Spleen (tissue), 11 donors: ENCODE data around the gene HECW1. TPM values are rescaled to one million over a fixed set of nuclear protein-coding genes. Genes with fewer than 3 reads are reported as not detected.

ENCODE experiments used
- DNase-seq: peaks from one replicate; pipeline ENCODE4 v3.0.0-alpha.2; 2020
- H3K27ac ChIP-seq, 8 donors: fragments of 200-600 bp; sonication (generic) in 7 of 8; 1 replicate in 4 of 8; 2 replicates in 4 of 8; pipeline versions ENCODE4 v1.5.0 to v1.8.0; 2016 to 2021; ENCODE audit warnings: inconsistent platforms in 4 of 8, mild to moderate bottlenecking in 4 of 8, moderate library complexity in 1 of 8
- H3K27me3 ChIP-seq, 7 donors: fragments of 200-600 bp; sonication (generic) in 6 of 7; replicated peaks in 1 of 7; 1 replicate in 4 of 7; 2 replicates in 3 of 7; pipeline versions ENCODE4 v1.5.0 to v1.8.0; 2016 to 2021; ENCODE audit warnings: inconsistent platforms in 3 of 7, mild to moderate bottlenecking in 1 of 7
- H3K36me3 ChIP-seq, 6 donors: fragments of 200-600 bp; sonication (generic) in 5 of 6; 1 replicate in 4 of 6; 2 replicates in 2 of 6; pipeline versions ENCODE4 v1.5.0 to v1.8.0; 2016 to 2021; ENCODE audit warnings: inconsistent platforms in 2 of 6
- H3K4me1 ChIP-seq, 6 donors: fragments of 200-600 bp; sonication (generic) in 5 of 6; 1 replicate in 3 of 6; 2 replicates in 3 of 6; pipeline versions ENCODE4 v1.5.0 to v1.8.0; 2016 to 2021; ENCODE audit warnings: inconsistent platforms in 3 of 6
- H3K4me3 ChIP-seq, 8 donors: fragments of 200-600 bp; sonication (generic) in 7 of 8; 1 replicate in 4 of 8; 2 replicates in 4 of 8; pipeline versions ENCODE4 v1.5.0 to v1.8.0; 2016 to 2021; ENCODE audit warnings: inconsistent platforms in 4 of 8, mild to moderate bottlenecking in 4 of 8, moderate library complexity in 2 of 8
- H3K9me3 ChIP-seq, 8 donors: fragments of 200-600 bp; sonication (generic) in 7 of 8; 1 replicate in 4 of 8; 2 replicates in 4 of 8; pipeline versions ENCODE4 v1.5.0 to v1.8.0; 2016 to 2021; ENCODE audit warnings: inconsistent platforms in 4 of 8
- CTCF ChIP-seq, 11 experiments: fragments of 200-600 bp in 7 of 11; fragments of 450-650 bp in 4 of 11; sonication (generic) in 4 of 11; IDR thresholded peaks in 8 of 11; conservative IDR thresholded peaks in 3 of 11; 1 replicate in 7 of 11; 2 replicates in 4 of 11; pipeline versions ENCODE4 v1.4.0 to v1.8.0; 2016 to 2021; ENCODE audit warnings: antibody characterized with exemption in 11 of 11, inconsistent platforms in 4 of 11, mild to moderate bottlenecking in 1 of 11
- POLR2A ChIP-seq, 3 donors: fragments of 450-650 bp; IDR thresholded peaks; one replicate each; pipeline ENCODE4 v1.5.1; 2017; ENCODE audit warnings: antibody characterized with exemption in 3 of 3, mild to moderate bottlenecking in 1 of 3
- POLR2AphosphoS5 ChIP-seq, 3 donors: sonication (generic); formaldehyde crosslinking; IDR thresholded peaks; one replicate each; pipeline ENCODE4 v1.5.1; 2017; ENCODE audit warnings: antibody characterized with exemption in 3 of 3
- WGBS, 5 donors: extraction: QIAGEN DNeasy Blood & Tissue Kit in 3 of 5; methylation state at CpG; one replicate each; pipeline versions ENCODE4 v1.1.5 to v1.1.7; 2013 to 2018; 5-methylcytosine and 5-hydroxymethylcytosine counted together
- intact Hi-C: fragments of 100-400 bp; cut with DNase I; formaldehyde crosslinking; loops from one replicate; pipeline ENCODE4 v1.15.0; 2023; ENCODE audit warnings: low total_unique reads
- polyA plus RNA-seq, 3 donors: library from polyadenylated mRNA; stranded (reverse); fragments of 200-250 nt; gene quantifications; one replicate each; pipeline ENCODE4 v1.2.1, GENCODE V29; 2013
- total RNA-seq, 7 donors: library from RNA; depleted of rRNA in 3 of 7; stranded (reverse); fragments of >200 nt in 3 of 7; fragmentation: NEBNext Ultra II Directional in 4 of 7; extraction: Animal tissue kit (Norgen Biotek cat#: 25700) in 4 of 7; gene quantifications; one replicate each; pipeline versions ENCODE4 v1.1.0 to v1.2.1, GENCODE V29; 2016 to 2021
- donor health status: healthy with polysubstance abuse.
- donor health status: DM: no; HTN: no; CAD: no; lungs with moderate emphysema.
- donor health status: DM: no; HTN: no; CAD: no.
- donor health status: Bipolar disorder and iron deficiency.
- donor health status: healthy.
- donor health status: DM: no; HTN: no; CAD: no.
- donor health status: DM: yes; HTN: yes; CAD: no.

The HECW1 gene
- total and polyA plus RNA-seq, 10 donors, result 0.03 to 1.5 (median 0.40) TPM; not detected in 1

DNA sequence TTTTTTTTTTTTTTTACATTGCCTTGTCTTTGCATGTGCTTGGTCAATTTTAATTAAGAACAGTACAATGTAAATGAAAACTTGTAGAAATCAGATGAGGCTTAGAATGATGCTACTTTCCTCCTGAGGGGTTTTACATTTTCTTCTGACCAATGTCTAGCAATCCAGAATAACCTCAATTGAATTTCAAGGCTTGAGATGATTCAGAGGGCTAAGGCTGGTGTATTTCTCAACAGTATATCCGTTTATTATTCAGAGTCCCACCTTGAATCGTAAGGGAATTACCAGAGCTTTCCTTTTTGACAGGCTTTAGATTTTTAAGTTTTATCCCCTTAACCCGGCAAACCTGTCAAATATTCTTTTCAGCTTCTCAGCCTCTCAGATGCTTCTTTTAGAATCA is 239.2 kb downstream of the HECW1 start:
- Histone ChIP-seq H3K4me1 (no peaks in the 10 kb centered on the region), H3K27me3 (peaks cover 0 to 8% (median 0%) of the 10 kb centered on the region in 7 donors), H3K4me3 (no peak overlapping the region), H3K27ac (no peak overlapping the region), H3K36me3 (no peaks in the 10 kb centered on the region), H3K9me3 (peaks cover 0 to 16% (median 7%) of the 10 kb centered on the region in 8 donors)
- WGBS, 5 donors, result 81 to 94% (median 90%) methylated on average over 3 of the region's 3 CpGs
- no peak for TF ChIP-seq POLR2A (IDR thresholded peaks at IDR 0.05)
- TF ChIP-seq POLR2AphosphoS5 (IDR thresholded peaks at IDR 0.05), result no peak
- no peak for TF ChIP-seq CTCF (IDR thresholded peaks at IDR 0.05 in 8 of 11, conservative IDR thresholded peaks at IDR 0.05 in 3 of 11)
- intact Hi-C loops, result no loop called here
- no peak for DNase-seq

DNA sequence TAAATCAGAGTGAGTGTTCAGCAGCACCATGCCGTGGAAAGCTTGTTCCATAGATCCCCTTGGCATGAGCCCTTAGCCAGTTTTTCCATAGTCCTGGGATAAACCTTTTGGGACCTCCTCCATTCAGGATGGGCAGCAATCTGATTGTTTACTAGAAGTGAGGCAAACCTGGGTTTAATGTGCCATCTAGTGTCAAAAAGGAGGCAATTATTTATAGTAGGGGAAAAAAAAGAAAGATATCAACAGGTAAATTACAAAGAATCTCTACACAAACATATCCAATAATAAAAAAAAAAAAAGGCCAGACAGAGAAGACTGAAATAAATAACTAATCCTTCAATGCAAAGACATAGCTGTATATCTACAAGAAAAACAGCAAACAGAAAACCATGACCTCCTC is 241.5 kb downstream of the HECW1 start:
- H3K4me3 ChIP-seq, result no peak overlapping the region
- intact Hi-C loops, result no loop called here
- TF ChIP-seq POLR2A (IDR thresholded peaks at IDR 0.05) (no peak), CTCF (IDR thresholded peaks at IDR 0.05 in 8 of 11, conservative IDR thresholded peaks at IDR 0.05 in 3 of 11) (no peak), POLR2AphosphoS5 (IDR thresholded peaks at IDR 0.05) (no peak)
- H3K4me1 ChIP-seq, result no peaks in the 10 kb centered on the region
- no peak for DNase-seq
- WGBS, 5 donors, result 93 to 100% (median 100%) methylated on average over 1 of the region's 1 CpG; no CpG with 5 or more reads in 1 of the 5 donors
- H3K9me3 ChIP-seq, result peaks cover 0 to 16% (median 7%) of the 10 kb centered on the region in 8 donors
- H3K27ac ChIP-seq, result no peak overlapping the region
- H3K27me3 ChIP-seq, result peaks cover 0 to 8% (median 0%) of the 10 kb centered on the region in 7 donors
- no peaks in the 10 kb centered on the region for H3K36me3 ChIP-seq

GRCh38 chr7:43362652-43363034 is 250.2 kb downstream of the HECW1 start:
- no peak for DNase-seq
- Histone ChIP-seq H3K27me3 (peaks cover 0 to 5% (median 0%) of the 10 kb centered on the region in 7 donors), H3K4me1 (no peaks in the 10 kb centered on the region), H3K36me3 (no peaks in the 10 kb centered on the region), H3K27ac (no peak overlapping the region), H3K9me3 (no peaks in the 10 kb centered on the region), H3K4me3 (no peak overlapping the region)
- intact Hi-C loops, result no loop called here
- TF ChIP-seq CTCF (IDR thresholded peaks at IDR 0.05 in 8 of 11, conservative IDR thresholded peaks at IDR 0.05 in 3 of 11) (no peak), POLR2A (IDR thresholded peaks at IDR 0.05) (no peak), POLR2AphosphoS5 (IDR thresholded peaks at IDR 0.05) (no peak)
- WGBS, 5 donors, result 16 to 42% (median 33%) methylated on average over 2 of the region's 2 CpGs

GRCh38 chr7:43363035-43363791 is 250.8 kb downstream of the HECW1 start:
- no peak for TF ChIP-seq POLR2AphosphoS5 (IDR thresholded peaks at IDR 0.05)
- no peak for TF ChIP-seq CTCF (IDR thresholded peaks at IDR 0.05 in 8 of 11, conservative IDR thresholded peaks at IDR 0.05 in 3 of 11)
- TF ChIP-seq POLR2A (IDR thresholded peaks at IDR 0.05), result no peak
- Histone ChIP-seq H3K27me3 (peaks cover 0 to 5% (median 0%) of the 10 kb centered on the region in 7 donors), H3K4me1 (no peaks in the 10 kb centered on the region), H3K9me3 (no peaks in the 10 kb centered on the region), H3K36me3 (no peaks in the 10 kb centered on the region), H3K4me3 (no peak overlapping the region), H3K27ac (no peak overlapping the region)
- DNase-seq, result no peak
- intact Hi-C loops, result no loop called here
- WGBS, 5 donors, result 72 to 85% (median 84%) methylated on average over 6 of the region's 6 CpGs
